Stimulated activated CD4-positive, alpha-beta T cell treated with anti-CD3 and anti-CD28 coated beads, TNF-alpha, amount 100 ng/mL, for 4 hours (primary cell): ENCODE measurements around the gene ZNF799.
"Not testable (repeated sequence)": the region's sequence is repeated elsewhere in the genome, so short reads cannot be mapped to it uniquely, and the experiment has no call there.

Experiments
- DNase-seq, 3 experiments: peaks; one replicate each; pipeline ENCODE4 v3.0.0-alpha.2; 2020; ENCODE audit warnings: low read depth in 3 of 3

The ZNF799 gene

DNA sequence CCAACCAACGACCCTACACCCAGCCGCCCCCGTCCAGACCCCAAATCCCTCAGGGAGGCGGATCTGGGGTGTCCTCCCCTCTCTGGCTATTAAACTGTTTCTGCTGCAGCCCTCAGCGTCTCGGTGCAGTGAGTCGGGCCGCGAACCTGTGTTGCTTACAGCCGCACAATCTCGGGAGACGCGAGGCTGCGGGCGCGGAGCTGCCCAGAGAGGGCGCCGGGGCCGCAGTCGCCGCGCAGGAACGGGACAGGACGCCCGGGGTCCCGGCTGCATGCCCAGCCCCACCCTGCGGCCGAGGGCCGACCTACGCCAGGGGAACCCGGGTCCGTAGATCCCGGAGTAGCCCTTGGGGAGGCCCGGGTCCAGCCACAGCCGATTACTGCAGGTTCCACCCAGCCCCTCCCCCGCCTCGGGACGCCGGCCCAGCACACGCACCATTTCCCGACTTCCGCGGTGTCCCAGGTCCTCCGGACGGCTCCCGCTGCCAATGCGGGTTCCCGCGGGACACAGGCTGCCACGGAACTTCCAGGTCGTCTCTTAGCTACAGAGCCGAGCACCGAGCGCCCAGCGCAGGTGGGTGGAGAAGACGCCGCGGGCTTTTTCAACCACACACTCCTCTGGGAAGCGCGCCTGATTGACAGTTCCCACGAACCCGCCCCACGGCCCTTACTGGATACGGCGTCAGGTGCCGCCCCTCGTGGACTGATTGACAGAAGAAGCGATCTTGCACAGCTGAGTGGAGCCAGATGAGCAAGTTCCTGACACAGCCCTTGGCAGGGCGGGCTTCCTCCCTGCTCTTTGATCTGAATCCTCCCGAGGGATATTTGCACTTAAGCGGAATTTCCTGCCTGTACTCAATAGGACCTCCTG lies at the start of gene ZNF799:
Gene ZNF799, minus strand, starts transcription at position 639 of the 870 bp plus-strand sequence. Its CDS starts 201 bp downstream, at position 438.
- peak; percentile 66 to 74 (median 70) for DNase-seq

DNA sequence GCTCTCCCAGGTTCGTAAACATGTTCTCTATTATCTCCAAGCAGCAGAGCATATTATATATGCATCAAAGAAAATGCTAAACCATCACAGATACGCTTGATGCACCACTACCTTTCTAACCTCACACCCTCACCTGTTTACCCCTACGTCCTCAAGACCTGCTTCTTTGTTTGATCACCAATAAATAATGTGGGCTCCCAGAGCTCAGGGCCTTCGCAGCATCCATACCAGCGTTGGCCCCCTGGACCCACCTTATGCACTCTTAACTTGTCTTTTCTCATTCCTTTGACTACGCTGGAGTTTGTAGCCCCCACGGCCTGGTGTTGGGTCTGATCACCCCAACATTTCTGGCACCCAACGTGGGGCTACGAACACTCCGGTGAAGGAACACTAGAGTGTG lies 49.8 kb upstream of the ZNF799 start:
- no peak for DNase-seq

DNA sequence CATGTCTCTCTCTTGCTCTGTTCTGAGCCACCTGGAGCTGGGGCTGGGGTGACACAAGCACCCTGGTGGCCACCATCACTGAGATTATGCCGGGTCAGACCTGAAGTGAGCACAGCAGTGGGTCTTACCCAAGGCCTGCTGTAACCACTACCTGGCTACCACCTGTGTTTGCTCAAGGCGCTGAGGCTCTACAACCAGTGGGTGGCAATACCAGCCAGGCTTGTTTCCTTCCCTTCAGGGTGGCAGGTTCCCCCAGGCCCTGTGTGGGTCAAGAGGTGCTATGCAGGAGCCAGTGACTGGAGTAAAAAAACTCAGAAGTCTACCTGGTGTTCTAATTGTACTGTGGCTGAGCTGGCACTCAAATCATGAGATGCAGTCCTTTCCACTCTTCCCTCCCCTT lies 47.7 kb upstream of the ZNF799 start:
- no peak for DNase-seq

DNA sequence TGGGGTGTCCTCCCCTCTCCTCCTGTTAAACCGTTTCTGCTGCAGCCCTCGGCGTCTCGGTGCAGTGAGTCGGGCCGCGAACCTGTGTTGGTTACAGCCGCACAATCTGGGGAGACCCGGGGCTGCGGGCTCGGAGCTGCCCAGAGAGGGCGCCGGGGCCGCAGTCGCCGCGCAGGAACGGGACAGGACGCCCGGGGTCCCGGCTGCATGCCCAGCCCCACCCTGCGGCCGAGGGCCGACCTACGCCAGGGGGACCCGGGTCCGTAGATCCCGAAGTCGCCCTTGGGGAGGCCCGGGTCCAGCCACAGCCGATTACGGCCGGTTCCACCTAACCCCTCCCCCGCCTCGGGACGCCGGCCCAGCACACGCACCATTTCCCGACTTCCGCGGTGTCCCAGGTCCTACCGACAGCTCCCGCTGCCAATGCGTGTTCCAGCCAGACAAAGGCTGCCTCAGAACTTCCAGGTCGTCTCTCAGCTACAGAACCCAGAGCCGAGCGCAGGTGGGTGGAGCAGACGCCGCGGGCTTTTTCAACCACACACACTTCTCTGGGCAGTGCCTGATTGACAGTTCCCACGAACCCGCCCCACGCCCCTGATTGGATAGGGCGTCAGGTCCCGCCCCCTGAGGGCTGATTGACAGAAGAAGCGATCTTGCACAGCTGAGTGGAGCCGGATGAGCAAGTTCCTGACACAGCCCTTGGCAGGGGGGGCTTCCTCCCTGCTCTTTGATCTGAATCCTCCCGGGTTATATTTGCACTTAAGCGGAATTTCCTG lies 39.7 kb upstream of the ZNF799 start, which contains the start of gene ZNF443:
Gene ZNF443, minus strand, starts transcription at position 481 of the 776 bp plus-strand sequence. Its CDS starts 107 bp downstream, at position 374.
- peak; percentile 97 to 100 (median 97) for DNase-seq

DNA sequence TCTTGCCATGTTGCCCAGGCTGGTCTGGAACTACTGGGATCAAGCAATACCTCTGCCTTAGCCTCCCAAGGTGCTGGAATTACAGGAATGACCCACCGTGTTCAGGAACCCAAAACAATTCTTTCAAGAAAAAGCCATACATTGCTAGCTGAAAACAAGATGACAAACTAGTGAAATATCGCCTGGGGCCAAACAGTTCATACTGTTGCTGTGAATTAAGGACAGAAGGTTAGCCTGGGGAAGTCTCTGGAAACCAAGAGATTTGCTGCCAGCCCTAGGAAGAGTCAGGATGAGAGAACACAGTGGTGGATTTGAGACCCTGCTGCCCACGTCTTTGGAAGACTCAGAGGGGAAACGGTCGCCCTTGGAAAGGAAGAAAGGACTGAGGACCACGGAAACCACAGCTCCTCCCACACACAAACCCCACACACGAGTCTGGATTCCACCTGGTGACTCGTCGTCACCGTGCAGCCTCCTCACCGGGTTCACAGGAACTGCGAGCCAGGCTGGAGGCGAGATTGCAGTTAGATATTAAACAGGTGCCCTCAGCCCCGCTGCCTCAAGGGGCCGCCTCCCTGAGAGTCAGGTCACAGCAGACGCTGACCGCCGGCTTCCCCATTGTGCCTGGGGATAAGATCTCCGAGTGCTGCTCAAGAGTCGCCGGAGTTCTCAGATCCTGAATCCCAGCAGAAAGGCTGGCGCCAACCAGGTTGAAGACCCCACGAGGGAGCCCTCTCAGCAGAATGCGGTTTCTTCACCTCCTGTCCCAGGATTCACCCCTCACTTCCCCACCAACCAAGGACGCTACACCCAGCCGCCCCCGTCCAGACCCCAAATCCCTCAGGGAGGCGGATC lies 38.8 kb upstream of the ZNF799 start:
- peak; percentile 18 to 52 (median 31) for DNase-seq

DNA sequence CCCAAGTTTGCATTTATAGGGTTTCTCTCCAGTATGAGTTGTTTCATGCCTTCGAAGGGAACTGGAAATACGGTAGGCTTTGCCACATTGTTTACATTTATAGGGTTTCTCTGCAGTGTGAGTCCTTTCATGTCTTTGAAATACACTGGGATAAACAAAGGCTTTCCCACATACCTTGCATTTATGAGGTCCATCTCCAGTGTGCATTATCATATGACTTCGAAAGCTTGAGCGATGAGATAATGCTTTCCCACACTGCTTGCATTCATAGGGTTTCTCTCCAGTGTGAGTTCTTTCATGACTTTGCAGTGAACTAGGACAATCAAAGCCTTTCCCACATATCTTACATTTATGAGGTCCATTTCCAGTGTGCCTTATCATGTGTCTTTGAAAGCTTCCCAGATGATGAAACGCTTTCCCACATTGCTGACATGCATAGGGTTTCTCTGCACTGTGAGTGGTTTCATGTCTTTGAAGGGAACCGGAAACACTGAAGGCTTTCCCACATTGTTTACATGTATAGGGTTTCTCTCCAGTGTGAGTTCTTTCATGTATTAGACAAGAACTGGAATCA lies 29.7 kb upstream of the ZNF799 start:
- DNase-seq: not testable (repeated sequence)

DNA sequence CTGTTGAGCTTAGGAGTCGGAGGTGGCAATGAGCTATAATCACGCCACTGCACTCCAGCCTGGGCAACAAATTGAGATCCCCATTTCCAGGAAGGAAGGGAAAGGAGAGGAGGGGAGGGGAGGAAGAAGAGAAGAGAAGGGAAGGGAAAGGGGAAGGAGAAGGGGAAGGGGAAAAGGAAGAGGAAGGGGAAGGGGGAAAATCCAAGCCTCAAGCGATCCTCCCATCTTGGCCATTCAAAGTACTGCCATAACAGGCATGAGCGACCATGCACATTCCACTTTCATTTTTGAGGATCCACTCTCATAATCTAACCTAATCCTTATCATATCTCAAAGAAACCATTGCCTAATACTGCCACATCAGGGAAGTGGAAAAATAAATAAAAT lies 24.8 kb upstream of the ZNF799 start:
- no peak for DNase-seq

DNA sequence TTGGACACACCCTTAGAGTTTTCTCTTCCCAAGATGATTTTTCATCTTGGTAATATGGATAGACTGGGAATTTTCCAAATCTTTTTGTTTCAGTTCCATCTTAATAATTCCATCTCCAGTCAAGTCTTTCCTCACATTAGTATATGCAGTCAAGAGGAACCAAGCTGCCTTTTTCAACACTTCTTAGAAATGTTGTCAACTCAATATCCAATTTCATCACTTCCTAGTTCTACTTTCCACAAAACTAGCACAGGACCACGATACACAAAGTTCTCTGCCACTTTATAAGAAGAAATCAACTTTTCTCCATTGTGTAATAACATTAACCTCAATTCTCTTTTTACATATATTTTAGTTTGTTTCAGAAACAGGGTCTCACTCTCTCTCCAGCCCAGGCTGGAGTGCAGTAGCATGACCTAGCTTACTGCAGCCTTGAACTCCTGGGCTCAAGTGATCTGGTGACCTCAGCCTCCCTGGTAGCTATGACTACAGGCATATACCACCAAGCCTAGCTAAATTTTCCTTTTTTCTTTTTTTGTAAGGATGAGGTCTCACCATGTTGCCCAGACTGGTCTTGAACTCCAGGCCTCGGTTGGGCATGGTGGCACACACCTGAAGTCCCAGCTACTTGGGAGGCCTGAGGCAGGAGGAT lies 24.3 kb upstream of the ZNF799 start:
- DNase-seq: no peak

DNA sequence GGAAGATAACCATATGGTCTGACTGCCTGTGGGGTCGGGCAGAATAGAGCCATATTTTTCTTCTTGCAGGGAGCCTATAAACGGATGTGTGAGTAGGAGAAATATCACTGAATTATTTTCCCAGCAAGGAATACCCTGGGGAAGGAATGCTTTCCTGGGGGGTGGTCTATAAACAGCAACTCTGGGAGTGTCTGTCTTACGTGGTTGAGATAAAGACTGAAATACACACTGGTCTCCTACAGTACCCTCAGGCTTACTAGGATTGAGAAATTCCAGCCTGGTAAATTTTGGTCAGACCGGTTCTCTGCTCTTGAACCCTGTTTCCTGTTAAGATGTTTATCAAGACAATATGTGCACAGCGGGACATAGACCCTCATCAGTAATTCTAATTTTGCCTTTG lies 16.2 kb upstream of the ZNF799 start:
- not testable (repeated sequence) for DNase-seq

DNA sequence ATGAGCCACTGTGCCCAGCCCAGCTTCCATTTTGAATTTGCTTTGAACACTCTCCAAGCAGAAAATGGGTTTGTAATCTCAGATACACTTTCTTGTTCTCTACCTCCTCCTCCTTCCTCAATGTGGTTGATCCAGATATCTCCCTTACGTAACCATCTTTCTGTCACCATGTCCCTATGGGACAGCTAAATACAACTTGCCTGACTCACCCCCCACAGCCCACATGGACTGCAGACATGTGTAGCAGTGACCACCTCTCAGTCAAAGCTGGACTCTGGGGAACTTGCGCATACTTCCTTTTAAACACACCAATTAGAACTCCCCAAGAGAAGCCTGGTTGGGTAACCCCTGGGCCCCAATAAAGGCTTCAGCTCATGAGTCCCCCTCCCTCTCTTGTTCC lies 10.8 kb upstream of the ZNF799 start:
- no peak for DNase-seq

DNA sequence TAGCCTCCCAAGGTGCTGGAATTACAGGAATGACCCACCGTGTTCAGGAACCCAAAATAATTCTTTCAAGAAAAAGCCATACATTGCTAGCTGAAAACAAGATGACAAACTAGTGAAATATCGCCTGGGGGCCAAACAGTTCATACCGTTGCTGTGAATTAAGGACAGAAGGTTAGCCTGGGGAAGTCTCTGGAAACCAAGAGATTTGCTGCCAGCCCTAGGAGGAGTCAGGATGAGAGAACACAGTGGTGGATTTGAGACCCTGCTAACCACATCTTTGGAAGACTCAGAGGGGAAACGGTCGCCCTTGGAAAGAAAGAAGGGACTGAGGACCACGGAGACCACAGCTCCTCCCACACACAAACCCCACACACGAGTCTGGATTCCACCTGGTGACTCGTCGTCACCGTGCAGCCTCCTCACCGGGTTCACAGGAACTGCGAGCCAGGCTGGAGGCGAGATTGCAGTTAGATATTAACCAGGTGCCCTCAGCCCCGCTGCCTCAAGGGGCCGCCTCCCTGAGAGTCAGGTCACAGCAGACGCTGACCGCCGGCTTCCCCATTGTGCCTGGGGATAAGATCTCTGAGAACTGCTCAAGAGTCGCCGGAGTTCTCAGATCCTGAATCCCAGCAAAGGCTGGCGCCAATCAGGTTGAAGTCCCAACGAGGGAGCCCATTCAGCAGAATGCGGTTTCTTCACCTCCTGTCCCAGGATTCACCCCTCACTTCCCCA lies 1.0 kb downstream of the ZNF799 start:
- peak in 2 of 3 experiments; percentile 2 to 18 for DNase-seq

DNA sequence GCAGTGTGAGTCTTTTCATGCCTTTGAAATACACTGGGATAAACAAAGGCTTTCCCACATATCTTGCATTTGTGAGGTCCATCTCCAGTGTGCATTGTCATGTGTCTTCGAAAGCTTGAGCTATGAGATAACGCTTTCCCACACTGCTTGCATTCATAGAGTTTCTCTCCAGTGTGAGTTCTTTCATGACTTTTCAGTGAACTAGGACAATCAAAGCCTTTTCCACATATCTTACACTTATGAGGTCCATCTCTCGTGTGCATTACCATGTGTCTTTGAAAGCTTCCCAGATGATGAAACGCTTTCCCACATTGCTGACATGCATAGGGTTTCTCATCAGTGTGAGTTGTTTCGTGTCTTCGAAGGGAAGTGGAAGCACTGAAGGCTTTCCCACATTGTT lies 9.9 kb downstream of the ZNF799 start:
- not testable (repeated sequence) for DNase-seq

DNA sequence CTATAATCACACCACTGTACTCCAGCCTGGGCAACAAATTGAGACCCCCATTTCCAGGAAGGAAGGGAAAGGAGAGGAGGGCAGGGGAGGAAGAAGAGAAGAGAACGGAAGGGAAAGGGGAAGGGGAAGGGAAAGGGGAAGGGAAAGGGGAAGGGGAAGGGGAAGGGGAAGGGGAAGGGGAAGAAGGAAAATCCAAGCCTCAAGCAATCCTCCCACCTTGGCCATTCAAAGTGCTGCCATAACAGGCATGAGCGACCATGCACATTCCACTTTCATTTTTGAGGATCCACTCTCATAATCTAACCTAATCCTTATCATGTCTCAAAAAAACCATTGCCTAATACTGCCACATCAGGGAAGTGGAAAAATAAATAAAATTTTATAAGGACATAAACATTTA lies 14.7 kb downstream of the ZNF799 start:
- not testable (repeated sequence) for DNase-seq

DNA sequence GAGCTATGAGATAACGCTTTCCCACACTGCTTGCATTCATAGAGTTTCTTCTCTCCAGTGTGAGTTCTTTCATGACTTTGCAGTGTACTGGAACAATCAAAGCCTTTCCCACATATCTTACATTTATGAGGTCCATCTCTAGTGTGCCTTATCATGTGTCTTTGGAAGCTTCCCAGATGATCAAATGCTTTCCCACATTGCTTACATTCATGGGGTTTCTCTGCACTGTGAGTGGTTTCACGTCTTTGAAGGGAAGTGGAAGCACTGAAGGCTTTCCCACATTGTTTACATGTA lies 20.7 kb downstream of the ZNF799 start:
- DNase-seq: no peak

DNA sequence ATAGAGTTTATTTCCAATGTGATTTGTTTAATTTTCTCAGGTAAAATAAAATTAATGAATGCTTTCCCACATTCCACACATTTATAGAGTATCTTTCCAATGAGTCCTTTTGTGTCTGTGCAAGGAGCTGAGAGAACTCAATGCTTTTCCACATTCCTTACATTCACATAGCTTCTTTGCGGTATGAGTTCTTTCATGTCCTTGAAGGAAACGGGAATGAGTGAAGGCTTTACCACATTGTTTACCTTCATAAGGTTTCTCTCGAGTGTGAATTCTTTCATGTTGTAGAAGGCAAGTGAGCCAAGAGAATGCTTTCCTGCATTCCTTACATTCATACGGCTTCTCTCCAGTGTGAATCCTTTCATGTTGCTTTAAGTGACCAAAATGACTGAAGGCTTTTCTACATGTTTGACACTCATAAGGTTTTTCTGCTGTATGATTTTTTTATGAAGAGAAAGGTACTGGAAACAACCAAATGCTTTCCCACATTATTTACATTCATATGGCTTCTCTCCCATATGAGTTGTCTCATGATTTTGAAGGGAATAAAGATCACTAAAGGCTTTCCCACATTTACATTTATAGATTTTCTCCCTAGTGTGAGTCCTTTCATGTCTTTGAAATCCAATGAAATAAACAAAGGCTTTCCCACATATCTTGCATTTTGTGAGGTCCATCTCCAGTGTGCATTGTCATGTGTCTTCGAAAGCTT lies 21.2 kb downstream of the ZNF799 start:
- no peak for DNase-seq

DNA sequence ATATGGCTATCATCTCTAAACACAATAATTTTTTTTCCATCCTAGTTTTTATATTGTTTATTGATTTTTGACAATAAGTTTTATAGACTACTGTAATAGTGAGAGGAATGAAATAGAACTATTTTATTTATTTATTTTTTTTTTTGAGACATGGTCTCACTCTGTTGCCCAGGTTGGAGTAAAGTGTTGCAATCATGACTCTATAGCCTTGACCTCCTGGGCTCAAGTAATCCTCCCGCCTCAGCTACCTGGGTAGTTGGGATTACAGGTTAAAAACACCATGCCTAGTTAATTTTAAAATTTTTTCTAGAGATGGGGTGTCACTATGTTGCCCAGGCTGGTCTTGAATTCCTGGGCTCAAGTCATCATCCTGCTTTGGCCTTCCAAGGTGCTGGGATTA lies 27.0 kb downstream of the ZNF799 start:
- no peak for DNase-seq

DNA sequence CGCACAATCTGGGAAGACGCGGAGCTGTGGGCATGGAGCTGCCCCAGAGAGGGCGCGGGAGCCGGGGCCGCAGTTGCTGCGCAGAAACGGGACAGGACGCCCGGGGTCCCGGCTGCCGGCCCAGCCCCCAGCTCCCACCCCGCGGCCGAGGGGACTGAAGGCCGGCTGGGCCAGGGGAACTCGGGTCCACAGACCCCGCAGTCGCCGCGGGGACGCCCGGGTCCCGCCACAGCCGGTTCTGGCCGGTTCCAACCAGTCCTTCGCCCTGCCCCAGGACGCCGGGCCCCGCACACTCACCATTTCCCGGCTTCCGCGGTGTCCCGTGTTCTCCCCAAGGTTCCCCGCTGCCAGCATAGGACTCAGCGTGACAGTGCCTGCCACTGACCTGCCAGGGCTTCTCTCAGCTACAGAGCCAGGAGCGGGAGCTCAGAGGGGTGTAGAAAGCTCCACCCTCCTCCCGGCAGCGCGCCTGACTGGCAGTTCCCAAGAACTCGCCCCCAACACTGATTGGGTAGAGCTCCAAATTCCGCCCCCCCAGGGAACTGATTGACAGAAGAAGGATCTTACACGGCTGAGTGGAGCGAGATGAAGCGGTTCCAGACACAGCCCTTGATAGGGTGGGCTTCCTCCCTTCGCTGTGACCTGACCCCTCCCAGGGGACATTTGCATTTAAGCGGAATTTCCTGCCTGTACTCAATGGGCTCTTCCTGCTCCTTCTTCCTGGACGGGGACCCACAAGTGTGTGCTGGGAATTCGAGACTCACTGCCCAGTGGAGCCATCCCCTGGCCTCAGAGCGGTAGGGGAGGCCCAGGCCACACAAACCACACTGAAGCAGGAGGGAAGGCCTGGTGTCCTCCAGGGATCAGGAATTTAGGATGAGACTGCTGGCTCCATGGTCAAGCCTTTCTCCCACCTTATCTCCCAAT lies 35.6 kb downstream of the ZNF799 start, which contains the start of gene ZNF442:
Gene ZNF442, minus strand, starts transcription at position 448 of the 927 bp plus-strand sequence. CDS start 2,052 bp downstream, outside the sequence.
- peak; percentile 62 to 74 (median 69) for DNase-seq
